HepG2 (cell line): Measurements from ENCODE around the gene RPL35. TPM values are rescaled to one million over a fixed set of nuclear protein-coding genes. Genes with fewer than 3 reads are reported as not detected.
A peak's percentile ranks its signal among the peaks of the same experiment; 100 is the strongest.

Source experiments
- ARNT ChIP-seq: fragments of 450-650 bp; IDR thresholded peaks from 2 replicates; pipeline ENCODE4 v1.6.1; 2017
- ATF2 ChIP-seq: sonication (generic); formaldehyde crosslinking; IDR thresholded peaks from 2 replicates; pipeline ENCODE4 v1.4.0; 2020; ENCODE audit warnings: missing genetic modification reagents
- ATF7 ChIP-seq, 2 experiments: fragments of 450-650 bp in 1 of 2; sonication (generic) in 1 of 2; formaldehyde crosslinking in 1 of 2; IDR thresholded peaks; 2 replicates each; pipeline versions ENCODE4 v1.4.0 to v1.6.1; 2016 to 2020; ENCODE audit warnings: antibody characterized with exemption in 1 of 2, mild to moderate bottlenecking in 1 of 2, missing genetic modification reagents in 1 of 2
- CEBPB ChIP-seq: IDR thresholded peaks from 2 replicates; pipeline ENCODE4 v1.6.1; 2011; ENCODE audit warnings: low read depth, low read length, improper control_type of control experiment, borderline replicate concordance
- CREB1 ChIP-seq, 2 experiments: fragments of 450-650 bp in 1 of 2; IDR thresholded peaks; 2 replicates each; pipeline ENCODE4 v1.6.1; 2016 to 2017; ENCODE audit warnings: control low read depth in 1 of 2, mild to moderate bottlenecking in 1 of 2, missing compliant biosample characterization in 1 of 2, missing genetic modification characterization in 1 of 2
- ESRRA ChIP-seq: sonication (generic); formaldehyde crosslinking; IDR thresholded peaks from 2 replicates; pipeline ENCODE4 v1.5.1; 2020; ENCODE audit warnings: mild to moderate bottlenecking, low read depth, missing genetic modification reagents
- FOXK1 ChIP-seq: sonication (generic); formaldehyde crosslinking; IDR thresholded peaks from 2 replicates; pipeline ENCODE4 v1.4.0; 2020; ENCODE audit warnings: low read depth, missing genetic modification reagents, borderline replicate concordance
- FOXM1 ChIP-seq: sonication (generic); formaldehyde crosslinking; IDR thresholded peaks from 2 replicates; pipeline ENCODE4 v1.5.0; 2020; ENCODE audit warnings: missing genetic modification reagents
- GMEB2 ChIP-seq: IDR thresholded peaks from 2 replicates; pipeline ENCODE4 v1.6.1; 2016; ENCODE audit warnings: missing biosample characterization, missing genetic modification reagents, low read depth
- ISL2 ChIP-seq: sonication (generic); formaldehyde crosslinking; IDR thresholded peaks from 2 replicates; pipeline ENCODE4 v1.5.0; 2020; ENCODE audit warnings: missing genetic modification reagents
- JDP2 ChIP-seq: sonication (generic); formaldehyde crosslinking; IDR thresholded peaks from 2 replicates; pipeline ENCODE4 v1.8.1; 2022; ENCODE audit warnings: missing genetic modification reagents, borderline replicate concordance
- KDM6A ChIP-seq: IDR thresholded peaks from 2 replicates; pipeline ENCODE4 v1.6.1; 2016; ENCODE audit warnings: low read depth
- NCOA2 ChIP-seq: sonication (generic); formaldehyde crosslinking; IDR thresholded peaks from 2 replicates; pipeline ENCODE4 v1.8.0; 2022; ENCODE audit warnings: inconsistent platforms
- NFYB ChIP-seq: sonication (generic); formaldehyde crosslinking; IDR thresholded peaks from 2 replicates; pipeline ENCODE4 v1.4.0; 2020; ENCODE audit warnings: missing genetic modification reagents
- PITX1 ChIP-seq: sonication (generic); formaldehyde crosslinking; IDR thresholded peaks from 2 replicates; pipeline ENCODE4 v1.5.1; 2020; ENCODE audit warnings: mild to moderate bottlenecking, missing genetic modification reagents
- SAP130 ChIP-seq: IDR thresholded peaks from 2 replicates; pipeline ENCODE4 v1.6.1; 2016; ENCODE audit warnings: low read depth
- SUZ12 ChIP-seq: fragments of 150-350 bp; IDR thresholded peaks from 2 replicates; pipeline ENCODE4 v1.6.1; 2014; ENCODE audit warnings: low read depth, low read length
- TBX3 ChIP-seq: fragments of 450-650 bp; IDR thresholded peaks from 2 replicates; pipeline ENCODE4 v1.6.1; 2017; ENCODE audit warnings: antibody characterized with exemption, mild to moderate bottlenecking, inconsistent platforms, borderline replicate concordance
- UBTF ChIP-seq: sonication (generic); formaldehyde crosslinking; IDR thresholded peaks from 2 replicates; pipeline ENCODE4 v1.4.0; 2020; ENCODE audit warnings: mild to moderate bottlenecking, missing genetic modification reagents
- ZMYM3 ChIP-seq: sonication (generic); formaldehyde crosslinking; IDR thresholded peaks from 2 replicates; pipeline ENCODE4 v1.5.1; 2020; ENCODE audit warnings: mild to moderate bottlenecking, missing genetic modification reagents
- ZMYM4 ChIP-seq: sonication (generic); formaldehyde crosslinking; IDR thresholded peaks from 2 replicates; pipeline ENCODE4 v1.8.1; 2023; ENCODE audit warnings: mild to moderate bottlenecking, missing genetic modification reagents
- ZNF24 ChIP-seq: fragments of 450-650 bp; IDR thresholded peaks from 2 replicates; pipeline ENCODE4 v1.6.1; 2017; ENCODE audit warnings: antibody characterized with exemption, mild to moderate bottlenecking
- ZNF337 ChIP-seq: sonication (generic); formaldehyde crosslinking; IDR thresholded peaks from 2 replicates; pipeline ENCODE4 v1.5.1; 2020; ENCODE audit warnings: missing genetic modification reagents, low read depth, mild to moderate bottlenecking, borderline replicate concordance
- polyA plus RNA-seq, 8 experiments: library from polyadenylated mRNA; depleted of rRNA in 3 of 8; stranded (reverse) in 7 of 8; unstranded in 1 of 8; fragments of >200 nt; fragmentation: Illumina TruSeq in 4 of 8; extraction: Trizol in 4 of 8; gene quantifications; 2 replicates each; pipeline versions ENCODE4 v1.2.1 to v1.2.3, GENCODE V29; 2011 to 2016; ENCODE audit warnings: low read depth in 4 of 8, missing spikeins in 1 of 8, mixed read lengths in 1 of 8; ENCODE audit not compliant: insufficient read depth in 1 of 8
- total RNA-seq, 5 experiments: library from RNA; depleted of rRNA; stranded (reverse); fragments of >200 nt; fragmentation: Illumina TruSeq; extraction: Trizol; gene quantifications; 2 replicates each; pipeline ENCODE4 v1.2.3, GENCODE V29; 2016; ENCODE audit warnings: low read depth in 1 of 5
- TF ChIP-seq, protein P1 (sequence below): IDR thresholded peaks from 2 replicates; pipeline ENCODE4 v1.6.1; 2018; ENCODE audit warnings: missing genetic modification reagents, mild to moderate bottlenecking, missing compliant biosample characterization

Gene RPL35
- total and polyA plus RNA-seq, 2 of the 13 experiments (the other 11 are each of a cell fraction or from before 2014, with no cell fraction given): 2,153 to 2,935 TPM

GRCh38 chr9:124897570-124898460 is 36.1 kb upstream of the RPL35 start (continued):
- peak; percentile 86 for TF ChIP-seq ATF7 (IDR thresholded peaks at IDR 0.05)
- no peak for TF ChIP-seq ATF7 (CRISPR knock-in tag; IDR thresholded peaks at IDR 0.05)
- peak; percentile 21; the same call in 1 of the 2 replicates for TF ChIP-seq ZMYM4 (CRISPR knock-in tag)
- TF ChIP-seq, protein P1, sequence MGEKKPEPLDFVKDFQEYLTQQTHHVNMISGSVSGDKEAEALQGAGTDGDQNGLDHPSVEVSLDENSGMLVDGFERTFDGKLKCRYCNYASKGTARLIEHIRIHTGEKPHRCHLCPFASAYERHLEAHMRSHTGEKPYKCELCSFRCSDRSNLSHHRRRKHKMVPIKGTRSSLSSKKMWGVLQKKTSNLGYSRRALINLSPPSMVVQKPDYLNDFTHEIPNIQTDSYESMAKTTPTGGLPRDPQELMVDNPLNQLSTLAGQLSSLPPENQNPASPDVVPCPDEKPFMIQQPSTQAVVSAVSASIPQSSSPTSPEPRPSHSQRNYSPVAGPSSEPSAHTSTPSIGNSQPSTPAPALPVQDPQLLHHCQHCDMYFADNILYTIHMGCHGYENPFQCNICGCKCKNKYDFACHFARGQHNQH (CRISPR knock-in tag): 0 out of 2 replicates have a peak, but pooled peaks have one; percentile 28
- peak; percentile 31; the same call in 1 of the 2 replicates for TF ChIP-seq UBTF
- no peak for TF ChIP-seq JDP2 (CRISPR knock-in tag)
- peak; percentile 95 for TF ChIP-seq CEBPB
- TF ChIP-seq ESRRA (CRISPR knock-in tag): no peak
- peak; percentile 68 for TF ChIP-seq ZNF24
- peak; percentile 49; the same call in 1 of the 2 replicates for TF ChIP-seq ISL2 (CRISPR knock-in tag)
- TF ChIP-seq SUZ12: no peak
- peak; percentile 75; the same call in 1 of the 2 replicates for TF ChIP-seq TBX3
- TF ChIP-seq ZMYM3 (CRISPR knock-in tag): peak; percentile 70; the same call in 1 of the 2 replicates
- TF ChIP-seq FOXM1: no peak
- TF ChIP-seq ATF2 (CRISPR knock-in tag): peak; percentile 85
- TF ChIP-seq SAP130 (CRISPR knock-in tag): peak; percentile 70
- no peak for TF ChIP-seq ARNT
- TF ChIP-seq CREB1 (IDR thresholded peaks at IDR 0.05): 0 out of 2 replicates have a peak, but pooled peaks have one; percentile 37
- peak; percentile 83 for TF ChIP-seq CREB1 (CRISPR knock-in tag; IDR thresholded peaks at IDR 0.05)
- 0 out of 2 replicates have a peak, but pooled peaks have one; percentile 17 for TF ChIP-seq KDM6A
- peak; percentile 23; the same call in 1 of the 2 replicates for TF ChIP-seq PITX1 (CRISPR knock-in tag)
- TF ChIP-seq NFYB (CRISPR knock-in tag): no peak
- TF ChIP-seq NCOA2 (CRISPR knock-in tag): peak; percentile 65
- TF ChIP-seq ZNF337: peak; percentile 52; the same call in 1 of the 2 replicates
- no peak for TF ChIP-seq GMEB2 (CRISPR knock-in tag)
- TF ChIP-seq FOXK1 (CRISPR knock-in tag): peak; percentile 32; the same call in 1 of the 2 replicates
